Retinal pigment epithelial cell (primary cell): ENCODE measurements around the gene DSC3.
"Not testable (repeated sequence)": the region's sequence is repeated elsewhere in the genome, so short reads cannot be mapped to it uniquely, and the experiment has no call there.

Experiments used
- DNase-seq: peaks from one replicate; pipeline ENCODE4 v3.0.0-alpha.2; 2010; ENCODE audit warnings: low read depth
- H3K4me3 ChIP-seq: 2 replicates; pipeline ENCODE4 v1.5.1; 2011; ENCODE audit warnings: mild to moderate bottlenecking, low read length, control low read depth, moderate library complexity
- CTCF ChIP-seq: conservative IDR thresholded peaks from 2 replicates; pipeline ENCODE4 v1.5.1; 2011; ENCODE audit warnings: low read depth, low read length, control low read depth, inconsistent platforms

Gene DSC3

GRCh38 chr18:30992231-30992630 is 50.3 kb downstream of the DSC3 start:
- no peak overlapping the region for H3K4me3 ChIP-seq
- no peak for TF ChIP-seq CTCF
- no peak for DNase-seq

- DNase-seq, result no peak
- TF ChIP-seq CTCF, result no peak
- no peak overlapping the region for H3K4me3 ChIP-seq
Observed at GRCh38 chr18:30991397-30991796, 51.1 kb downstream of the DSC3 start.

GRCh38 chr18:30989141-30989540 is 53.4 kb downstream of the DSC3 start:
- DNase-seq, result no peak
- no peak overlapping the region for H3K4me3 ChIP-seq
- no peak for TF ChIP-seq CTCF

GRCh38 chr18:30988440-30988839 is 54.1 kb downstream of the DSC3 start:
- DNase-seq, result no peak
- no peak for TF ChIP-seq CTCF
- no peak overlapping the region for H3K4me3 ChIP-seq

- TF ChIP-seq CTCF, result no peak
- DNase-seq, result no peak
Observed at GRCh38 chr18:30987467-30988241, 54.9 kb downstream of the DSC3 start.

GRCh38 chr18:30985753-30986152 is 56.8 kb downstream of the DSC3 start:
- no peak overlapping the region for H3K4me3 ChIP-seq
- no peak for TF ChIP-seq CTCF
- no peak for DNase-seq

More at GRCh38 chr18:30987467-30988241, 54.9 kb downstream of the DSC3 start:
- no peak overlapping the region for H3K4me3 ChIP-seq

GRCh38 chr18:30982285-30982992 is 60.1 kb downstream of the DSC3 start:
- H3K4me3 ChIP-seq, result no peak overlapping the region

GRCh38 chr18:30978091-30978490 is 64.5 kb downstream of the DSC3 start:
- not testable (repeated sequence) for DNase-seq, H3K4me3 ChIP-seq

More at GRCh38 chr18:30982285-30982992, 60.1 kb downstream of the DSC3 start:
- no peak for TF ChIP-seq CTCF
- no peak for DNase-seq
